DMS53 (cell line): ENCODE measurements around the gene PDE2A.
"Not testable (repeated sequence)": the region's sequence is repeated elsewhere in the genome, so short reads cannot be mapped to it uniquely, and the experiment has no call there.

Experiments used
- DNase-seq: peaks from one replicate; lab custom pipeline; 2025; lab: John Stamatoyannopoulos, UW

PDE2A gene

GRCh38 chr11:72574548-72575460 is 99.4 kb downstream of the PDE2A start:
- DNase-seq, result no peak

- no peak for DNase-seq
Observed at GRCh38 chr11:72573855-72574445, 100.3 kb downstream of the PDE2A start.

- DNase-seq, result peak; percentile 76
Observed at GRCh38 chr11:72573072-72573854, 101.0 kb downstream of the PDE2A start.

GRCh38 chr11:72572540-72572939 is 101.7 kb downstream of the PDE2A start:
- not testable (repeated sequence) for DNase-seq

- DNase-seq, result no peak
Observed at GRCh38 chr11:72570893-72571661, 103.1 kb downstream of the PDE2A start.

GRCh38 chr11:72569966-72570892 is 104.0 kb downstream of the PDE2A start:
- DNase-seq, result no peak

- DNase-seq, result no peak
Observed at GRCh38 chr11:72568861-72569260, 105.4 kb downstream of the PDE2A start.

GRCh38 chr11:72562431-72562830 is 111.8 kb downstream of the PDE2A start:
- DNase-seq, result no peak

- no peak for DNase-seq
Observed at GRCh38 chr11:72561856-72562255, 112.4 kb downstream of the PDE2A start.

GRCh38 chr11:72560864-72561263 is 113.4 kb downstream of the PDE2A start:
- DNase-seq, result not testable (repeated sequence)

GRCh38 chr11:72556433-72556832 is 117.8 kb downstream of the PDE2A start:
- DNase-seq, result no peak

GRCh38 chr11:72555014-72555522 is 119.2 kb downstream of the PDE2A start:
- not testable (repeated sequence) for DNase-seq

- DNase-seq, result peak; percentile 52
Observed at GRCh38 chr11:72553706-72554105, 120.5 kb downstream of the PDE2A start.

GRCh38 chr11:72552399-72552910 is 121.8 kb downstream of the PDE2A start:
- no peak for DNase-seq

GRCh38 chr11:72551571-72551970 is 122.7 kb downstream of the PDE2A start:
- no peak for DNase-seq

- no peak for DNase-seq
Observed at GRCh38 chr11:72548463-72548862, 125.8 kb downstream of the PDE2A start.

GRCh38 chr11:72546866-72547265 is 127.4 kb downstream of the PDE2A start:
- no peak for DNase-seq

- DNase-seq, result no peak
Observed at GRCh38 chr11:72544589-72544988, 129.6 kb downstream of the PDE2A start.

GRCh38 chr11:72543849-72544542 is 130.2 kb downstream of the PDE2A start:
- no peak for DNase-seq
